GM12872 (cell line): ENCODE data around the gene CLECL1.

Experiments used
- TF ChIP-seq, protein P1 (sequence below): IDR thresholded peaks from 3 replicates; pipeline ENCODE4 v1.5.1; 2011; ENCODE audit warnings: low read depth, mild to moderate bottlenecking, low read length, moderate library complexity; ENCODE audit not compliant: insufficient read depth

Gene CLECL1

DNA sequence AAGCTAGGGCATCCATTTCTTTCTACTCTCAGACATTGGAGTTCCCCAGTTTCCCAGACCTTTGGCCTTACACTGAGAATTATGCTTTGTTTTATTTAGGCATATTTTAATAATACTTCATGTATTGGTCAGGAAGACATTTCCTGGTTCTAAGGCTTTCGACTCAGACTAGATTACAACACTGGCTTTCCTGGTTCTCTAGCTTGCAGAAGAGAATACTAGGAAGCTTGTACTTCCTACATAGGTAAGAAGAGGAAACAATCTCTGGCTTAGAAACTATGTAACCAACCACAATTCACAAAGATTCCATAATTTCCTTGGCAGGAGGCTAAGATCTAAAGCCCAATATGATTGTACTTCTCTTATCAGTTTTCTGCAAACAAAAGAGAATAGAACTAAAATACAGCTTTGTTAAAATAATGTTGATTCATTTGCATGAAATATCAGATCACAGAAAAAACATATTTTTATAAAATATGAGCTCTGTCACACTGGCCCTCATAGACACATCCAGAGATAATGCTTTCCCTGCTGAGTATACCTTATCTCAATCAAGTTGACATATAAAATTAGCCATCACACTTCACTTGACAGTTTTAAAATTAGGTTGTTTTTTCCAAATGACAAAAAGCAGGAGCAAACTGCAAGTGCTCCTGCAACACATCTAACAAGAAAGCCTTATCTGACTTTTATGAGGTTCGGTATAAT lies 32.8 kb downstream of the CLECL1 start:
- TF ChIP-seq, protein P1, sequence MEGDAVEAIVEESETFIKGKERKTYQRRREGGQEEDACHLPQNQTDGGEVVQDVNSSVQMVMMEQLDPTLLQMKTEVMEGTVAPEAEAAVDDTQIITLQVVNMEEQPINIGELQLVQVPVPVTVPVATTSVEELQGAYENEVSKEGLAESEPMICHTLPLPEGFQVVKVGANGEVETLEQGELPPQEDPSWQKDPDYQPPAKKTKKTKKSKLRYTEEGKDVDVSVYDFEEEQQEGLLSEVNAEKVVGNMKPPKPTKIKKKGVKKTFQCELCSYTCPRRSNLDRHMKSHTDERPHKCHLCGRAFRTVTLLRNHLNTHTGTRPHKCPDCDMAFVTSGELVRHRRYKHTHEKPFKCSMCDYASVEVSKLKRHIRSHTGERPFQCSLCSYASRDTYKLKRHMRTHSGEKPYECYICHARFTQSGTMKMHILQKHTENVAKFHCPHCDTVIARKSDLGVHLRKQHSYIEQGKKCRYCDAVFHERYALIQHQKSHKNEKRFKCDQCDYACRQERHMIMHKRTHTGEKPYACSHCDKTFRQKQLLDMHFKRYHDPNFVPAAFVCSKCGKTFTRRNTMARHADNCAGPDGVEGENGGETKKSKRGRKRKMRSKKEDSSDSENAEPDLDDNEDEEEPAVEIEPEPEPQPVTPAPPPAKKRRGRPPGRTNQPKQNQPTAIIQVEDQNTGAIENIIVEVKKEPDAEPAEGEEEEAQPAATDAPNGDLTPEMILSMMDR, result no peak

DNA sequence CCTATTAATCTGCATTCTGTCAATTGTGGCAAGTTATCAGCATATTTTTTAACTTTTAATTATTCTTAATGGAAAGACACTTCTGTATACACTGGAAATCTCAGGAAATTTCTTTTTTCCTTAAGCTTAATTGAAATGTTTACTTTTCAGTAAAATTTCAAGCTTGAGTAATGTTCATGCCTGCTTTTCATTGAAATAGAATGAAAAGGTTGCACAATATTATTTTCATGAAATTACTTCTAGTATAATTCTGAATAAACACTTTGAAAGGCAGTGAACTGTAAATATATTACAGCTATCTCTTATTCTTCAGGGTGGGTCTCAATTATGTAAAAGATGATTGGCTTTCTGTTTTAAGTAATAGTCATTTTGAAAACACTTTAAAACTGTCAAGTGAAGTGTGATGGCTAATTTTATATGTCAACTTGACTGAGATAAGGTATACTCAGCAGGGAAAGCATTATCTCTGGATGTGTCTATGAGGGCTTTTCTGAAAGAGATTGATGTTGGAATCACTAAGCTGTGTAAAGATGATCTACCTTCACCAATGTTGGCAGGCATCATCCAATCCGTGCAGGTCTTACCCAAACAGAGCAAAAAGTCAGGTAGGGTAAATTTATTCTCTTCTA lies 33.5 kb downstream of the CLECL1 start:
- TF ChIP-seq, protein P1, result no peak

DNA sequence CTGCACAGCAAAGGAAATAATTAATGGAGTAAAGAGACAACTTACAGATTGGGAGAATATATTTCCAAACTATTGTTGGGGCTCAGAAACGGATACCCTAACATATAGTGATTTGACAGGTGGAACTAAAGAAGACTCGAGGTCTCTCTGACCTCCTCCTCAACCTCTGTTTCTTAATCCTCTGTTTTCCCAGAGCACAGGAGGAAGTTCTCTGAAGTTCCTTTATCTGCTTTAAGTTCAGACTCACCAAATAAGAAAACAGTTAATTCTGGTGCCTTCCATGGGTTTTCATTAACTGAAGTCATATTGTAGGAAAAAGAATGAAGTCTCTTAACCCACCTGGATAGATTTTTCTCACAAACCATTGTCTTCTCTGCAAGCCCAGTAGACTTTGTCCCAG lies 34.2 kb downstream of the CLECL1 start:
- TF ChIP-seq, protein P1, result no peak

DNA sequence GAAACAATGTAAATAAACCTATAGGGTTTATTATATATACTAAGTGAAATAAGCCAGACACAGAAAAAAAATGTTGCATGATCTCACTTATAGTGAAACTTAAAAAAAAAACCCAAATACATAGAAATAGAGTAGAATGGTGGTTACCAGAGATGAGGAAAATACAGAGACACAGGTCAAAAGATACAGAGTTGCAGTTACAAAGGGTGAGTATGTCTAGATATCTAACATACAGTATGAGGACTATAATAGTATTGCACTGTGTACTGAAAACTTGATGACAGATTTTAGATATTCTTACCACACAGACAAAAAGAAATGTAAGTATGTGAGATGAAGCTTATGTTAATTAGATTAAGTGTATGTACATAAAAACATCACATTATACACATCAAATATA lies 35.3 kb downstream of the CLECL1 start:
- TF ChIP-seq, protein P1, result no peak

DNA sequence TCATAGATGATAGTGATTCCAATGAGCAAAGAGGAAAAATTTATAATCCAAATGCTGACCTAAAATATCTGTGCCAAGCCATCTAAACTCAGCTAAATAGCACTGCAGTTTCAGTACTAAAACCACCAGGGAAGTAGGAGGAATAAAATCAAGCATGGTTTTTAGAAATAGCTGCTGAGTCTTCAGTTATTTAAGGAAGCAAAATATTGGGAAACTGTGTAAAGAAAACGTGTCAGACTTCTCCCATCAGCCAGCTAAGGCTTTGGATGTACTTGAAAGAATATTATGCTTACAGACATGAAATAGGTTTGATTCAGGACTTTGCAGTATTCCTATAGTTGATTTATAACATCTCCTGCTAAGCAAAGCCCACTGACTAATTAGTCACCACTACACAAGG lies 38.7 kb downstream of the CLECL1 start:
- TF ChIP-seq, protein P1, result no peak

DNA sequence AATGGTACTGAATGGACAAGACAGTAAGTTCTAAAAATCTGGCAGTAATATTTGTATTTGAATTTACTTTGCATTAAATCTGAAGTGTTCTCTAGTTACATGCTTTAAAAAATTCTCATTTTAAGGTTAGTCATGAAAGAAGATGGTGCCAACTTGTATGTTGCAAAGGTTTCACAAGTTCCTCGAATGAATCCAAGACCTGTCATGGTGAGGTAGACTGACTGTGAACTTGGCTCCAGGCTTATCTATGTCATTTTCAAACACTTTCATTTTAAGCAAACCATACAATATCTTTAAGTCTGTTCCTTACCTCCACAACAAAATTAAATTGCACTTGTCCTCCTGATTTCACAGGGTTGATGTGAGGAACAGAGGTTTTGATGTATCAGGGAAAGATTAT lies 40.0 kb downstream of the CLECL1 start:
- TF ChIP-seq, protein P1, result no peak

DNA sequence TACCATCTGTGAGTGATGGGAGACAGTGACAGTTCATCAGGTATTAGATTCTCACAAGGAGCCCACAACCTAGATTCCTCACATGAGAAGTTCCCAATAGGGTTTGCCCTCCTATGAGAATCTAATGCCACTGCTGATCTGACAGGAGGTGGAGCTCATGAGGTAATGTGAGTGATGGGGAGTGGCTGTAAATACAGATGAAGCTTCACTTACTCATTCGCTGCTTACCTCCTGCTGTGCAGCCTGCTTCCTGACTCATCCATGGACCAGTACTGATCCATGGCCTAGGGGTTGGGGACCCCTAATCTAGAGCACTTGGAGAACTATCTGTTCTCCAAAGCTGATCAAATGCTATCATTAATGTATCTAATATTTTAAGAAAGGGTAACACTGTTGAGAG lies 45.7 kb downstream of the CLECL1 start:
- TF ChIP-seq, protein P1, result no peak
